Stimulated activated CD8-positive, alpha-beta memory T cell treated with anti-CD3 and anti-CD28 coated beads, Interleukin-7, amount 100 ng/mL, for 24 hours (primary cell): ENCODE results near the gene SMDT1.
"Not testable (repeated sequence)": the region's sequence is repeated elsewhere in the genome, so short reads cannot be mapped to it uniquely, and the experiment has no call there.

Experiments used
- DNase-seq: peaks from one replicate; pipeline ENCODE4 v3.0.0-alpha.2; 2020; ENCODE audit warnings: low read depth

The SMDT1 gene

GRCh38 chr22:42070517-42071422 lies 8.7 kb upstream of the SMDT1 start, which contains the start of gene NAGA:
Gene NAGA (minus strand): TSS chr22:42070812. CDS start chr22:42070297, 515 bp downstream.
- peak; percentile 83 for DNase-seq

GRCh38 chr22:42071508-42071907 lies 8.0 kb upstream of the SMDT1 start:
- not testable (repeated sequence) for DNase-seq

- no peak for DNase-seq
Observed at GRCh38 chr22:42072606-42073330, 6.7 kb upstream of the SMDT1 start.

DNA sequence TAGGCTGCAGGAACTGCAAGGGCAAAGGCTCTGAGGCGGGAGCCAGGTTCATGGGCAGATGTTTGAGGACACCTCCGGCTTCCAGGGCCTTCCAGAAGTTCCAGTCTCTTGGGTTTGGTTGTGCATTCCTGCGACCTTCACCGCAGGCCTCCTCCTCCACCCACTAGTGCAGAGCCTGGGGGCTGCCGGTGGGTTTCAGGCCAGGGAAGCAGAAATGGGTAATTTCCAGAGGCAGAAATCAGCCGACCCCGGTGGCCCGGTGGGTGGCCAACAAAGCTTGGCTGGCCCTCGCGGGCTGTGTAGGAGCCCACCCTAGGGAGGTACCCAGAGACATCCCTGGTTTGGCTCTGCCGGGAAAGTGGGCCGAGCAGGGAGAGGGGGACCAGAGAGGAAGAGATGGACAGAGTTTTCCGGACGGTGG lies 5.9 kb upstream of the SMDT1 start:
- no peak for DNase-seq

- DNase-seq, result no peak
Observed at GRCh38 chr22:42074132-42074811, 5.2 kb upstream of the SMDT1 start, which contains the start of gene PHETA2. Gene PHETA2 (plus strand): TSS chr22:42074248. CDS start chr22:42077294, 3,046 bp downstream.

DNA sequence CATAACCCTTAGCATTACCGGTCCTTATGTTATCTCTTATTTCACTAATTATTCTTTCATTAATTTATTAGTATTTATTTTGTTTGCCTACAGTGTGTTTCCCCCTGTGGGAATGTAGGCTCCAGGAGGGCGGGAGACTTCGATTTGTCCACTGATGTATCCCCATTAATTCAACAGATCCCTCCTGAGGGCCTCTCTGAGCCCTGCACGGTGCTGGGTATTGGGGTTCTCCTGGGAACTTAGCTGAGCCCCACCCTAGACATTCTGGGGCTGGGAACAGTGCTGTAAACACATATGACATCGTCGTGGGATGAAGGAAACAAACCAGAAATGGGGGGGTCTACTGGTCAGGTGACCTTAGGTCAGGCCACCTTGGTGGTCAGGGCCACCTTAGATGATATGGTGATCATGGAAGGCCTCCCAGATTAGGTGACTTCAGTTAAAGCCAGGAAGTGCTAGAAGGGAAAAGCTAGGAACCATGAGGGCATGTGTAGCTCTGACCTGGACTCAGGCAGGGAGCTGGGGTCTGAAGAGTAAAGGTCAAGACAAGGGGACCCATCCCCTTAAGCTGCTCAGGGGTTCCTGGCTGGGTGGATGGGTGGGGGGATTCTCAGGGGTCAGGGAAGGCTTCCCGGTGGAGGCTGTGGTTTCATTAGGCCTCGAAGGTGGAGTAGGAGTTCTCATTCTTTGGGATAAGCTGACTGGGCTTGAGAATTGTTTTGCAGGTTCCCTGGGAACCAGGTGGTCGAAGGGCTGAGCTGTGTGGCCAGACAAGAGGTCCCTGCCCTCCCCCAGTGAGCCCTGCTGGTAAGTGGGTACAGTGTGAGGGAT lies 4.4 kb upstream of the SMDT1 start:
- no peak for DNase-seq

DNA sequence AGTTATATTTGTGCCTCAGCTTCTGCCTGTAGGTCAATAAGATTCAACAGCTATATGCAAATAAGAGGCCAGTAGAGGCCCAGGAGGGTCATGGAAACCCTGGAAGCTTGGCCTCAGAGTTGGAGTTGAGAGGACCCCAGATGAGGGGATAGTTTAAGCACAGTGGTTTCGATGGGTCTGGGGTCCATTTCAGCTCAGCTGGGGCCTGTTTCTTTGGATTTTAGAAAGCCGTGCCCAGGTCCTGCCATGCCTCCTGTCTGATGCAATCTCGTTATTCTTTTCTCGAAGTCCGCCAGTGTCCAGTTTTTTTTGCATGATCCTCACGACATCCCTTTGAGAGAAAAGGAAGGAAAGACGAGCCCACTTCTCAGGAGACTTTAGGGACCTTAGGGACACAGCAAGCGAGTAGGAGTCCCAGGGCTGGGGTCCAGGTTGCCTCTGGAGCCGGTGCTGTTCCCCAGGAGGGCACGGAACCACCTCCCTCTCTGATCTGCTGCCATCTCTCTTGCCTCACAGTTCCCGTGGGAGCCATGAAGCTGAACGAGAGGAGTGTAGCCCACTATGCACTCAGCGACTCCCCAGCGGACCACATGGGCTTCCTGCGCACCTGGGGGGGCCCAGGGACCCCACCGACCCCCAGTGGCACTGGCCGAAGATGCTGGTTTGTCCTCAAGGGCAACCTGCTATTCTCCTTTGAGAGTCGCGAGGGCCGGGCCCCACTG lies 2.6 kb upstream of the SMDT1 start:
- no peak for DNase-seq

DNA sequence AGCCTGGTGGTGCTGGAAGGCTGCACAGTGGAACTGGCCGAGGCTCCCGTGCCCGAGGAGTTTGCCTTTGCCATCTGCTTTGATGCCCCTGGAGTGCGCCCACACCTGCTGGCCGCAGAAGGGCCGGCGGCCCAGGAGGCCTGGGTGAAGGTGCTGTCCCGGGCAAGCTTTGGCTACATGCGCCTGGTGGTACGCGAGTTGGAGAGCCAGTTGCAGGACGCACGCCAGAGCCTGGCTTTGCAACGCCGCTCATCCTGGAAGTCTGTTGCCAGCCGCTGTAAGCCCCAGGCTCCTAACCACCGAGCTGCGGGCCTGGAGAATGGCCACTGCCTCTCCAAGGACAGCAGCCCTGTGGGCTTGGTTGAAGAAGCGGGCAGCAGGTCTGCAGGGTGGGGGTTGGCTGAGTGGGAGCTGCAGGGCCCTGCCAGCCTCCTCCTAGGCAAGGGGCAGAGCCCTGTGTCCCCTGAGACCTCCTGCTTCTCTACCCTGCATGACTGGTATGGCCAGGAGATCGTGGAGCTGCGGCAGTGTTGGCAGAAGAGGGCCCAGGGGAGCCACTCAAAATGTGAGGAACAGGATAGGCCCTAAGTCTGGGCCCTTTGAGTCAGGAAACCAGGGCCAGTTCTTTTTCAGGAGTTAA lies 1.9 kb upstream of the SMDT1 start:
- no peak for DNase-seq

DNA sequence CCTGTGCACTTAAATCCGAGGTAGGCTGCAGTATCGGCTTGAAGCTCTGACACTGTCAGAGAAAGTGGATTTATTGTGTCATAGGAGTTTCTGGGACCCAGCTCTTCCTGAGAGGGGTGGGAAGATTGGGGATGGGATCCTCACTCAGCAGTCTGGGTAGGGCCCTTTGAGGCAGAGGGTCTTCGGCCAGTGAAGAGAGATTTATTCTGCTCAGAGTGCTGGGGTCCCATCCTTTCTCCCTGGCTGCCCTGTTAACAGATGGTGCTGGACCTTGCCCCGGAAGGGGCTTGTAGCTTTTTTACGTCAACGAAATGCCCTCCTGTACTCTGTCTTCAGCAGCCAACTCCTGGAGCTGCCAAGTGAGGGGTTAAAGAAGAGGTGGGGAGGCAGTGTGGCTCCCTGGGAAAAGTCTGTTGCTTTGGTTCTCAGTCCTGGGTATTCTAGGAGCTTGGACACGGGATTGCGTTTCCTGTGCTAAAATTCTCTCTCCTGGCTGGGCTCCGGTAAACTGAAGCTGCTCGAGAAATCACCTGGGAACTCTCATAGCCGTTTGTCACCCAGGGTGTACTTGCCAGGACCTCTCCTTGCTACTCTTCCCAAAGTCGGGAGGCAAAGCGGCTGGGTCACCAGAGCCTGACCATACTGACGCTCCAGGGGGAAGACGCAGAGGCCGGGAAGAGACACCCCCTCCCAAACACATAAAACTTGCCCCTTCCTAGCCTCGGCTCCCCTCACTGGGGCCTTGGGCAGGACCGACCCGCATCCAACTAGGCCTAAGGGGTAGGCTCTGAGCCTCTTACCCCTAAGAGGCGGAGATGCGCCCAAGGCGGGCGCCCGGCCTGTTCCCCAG lies 806 bp upstream of the SMDT1 start:
- no peak for DNase-seq

DNA sequence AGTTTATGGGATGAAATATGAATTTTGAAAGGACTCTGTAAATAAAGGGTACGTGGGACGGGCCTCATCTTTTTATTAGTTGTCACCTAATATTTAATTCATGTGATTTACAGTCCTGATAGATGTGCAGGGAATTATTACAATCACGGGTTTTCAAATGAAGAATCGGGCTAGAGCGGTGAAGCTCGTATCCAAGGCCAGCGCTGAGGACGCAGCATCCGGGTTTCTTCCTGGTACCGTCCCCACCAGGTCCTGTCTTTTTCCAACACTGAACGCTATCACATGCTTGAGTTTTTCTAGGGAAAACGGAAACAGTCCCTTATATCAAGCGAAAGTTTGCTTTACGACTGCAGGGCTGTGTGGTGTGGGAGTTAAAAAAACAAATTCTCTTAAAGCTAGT lies 787 bp downstream of the SMDT1 start:
- no peak for DNase-seq

DNA sequence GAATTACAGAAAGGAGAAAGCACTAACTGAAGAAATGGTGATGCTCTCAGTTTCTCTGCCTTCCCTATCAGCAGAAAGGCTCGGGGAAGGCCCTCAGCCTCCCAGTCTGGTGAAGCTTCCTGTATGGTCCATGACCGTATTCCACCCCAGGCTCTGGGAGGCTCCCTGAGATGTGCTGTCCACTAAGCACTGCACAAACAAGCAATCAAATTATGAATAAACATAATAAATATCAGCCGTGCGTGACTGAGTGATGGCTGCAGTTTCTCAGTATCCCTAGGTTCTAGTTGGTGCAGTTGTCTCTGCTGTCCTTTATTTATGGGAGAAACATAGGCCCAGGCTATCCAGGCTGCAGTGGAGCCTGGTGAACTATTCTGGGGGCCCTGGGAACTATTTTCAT lies 3.6 kb downstream of the SMDT1 start:
- no peak for DNase-seq

DNA sequence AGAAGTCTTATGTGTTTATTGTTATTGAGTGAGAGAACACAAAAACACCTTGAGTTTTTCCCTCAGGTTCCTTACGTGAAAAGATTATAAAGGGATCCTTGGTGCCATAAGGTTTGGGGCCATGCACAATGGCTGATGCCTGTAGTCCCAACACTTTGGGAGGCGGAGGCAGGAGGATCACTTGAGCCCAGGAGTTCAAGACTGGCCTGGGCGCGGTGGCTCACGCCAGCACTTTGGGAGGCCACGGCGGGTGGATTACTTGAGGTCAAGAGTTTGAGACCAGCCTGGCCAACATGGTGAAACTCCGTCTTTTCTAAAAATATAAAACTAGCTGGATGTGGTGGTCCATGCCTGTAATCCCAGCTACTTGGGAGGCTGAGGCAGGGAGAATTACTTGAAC lies 5.4 kb downstream of the SMDT1 start:
- DNase-seq, result no peak

GRCh38 chr22:42086051-42086450 lies 6.6 kb downstream of the SMDT1 start:
- DNase-seq, result no peak

GRCh38 chr22:42090596-42091454 lies 11.3 kb downstream of the SMDT1 start, which contains the start of gene NDUFA6:
Gene NDUFA6 (minus strand): TSS chr22:42090772. CDS start chr22:42090744, 28 bp downstream.
- peak; percentile 93 for DNase-seq

DNA sequence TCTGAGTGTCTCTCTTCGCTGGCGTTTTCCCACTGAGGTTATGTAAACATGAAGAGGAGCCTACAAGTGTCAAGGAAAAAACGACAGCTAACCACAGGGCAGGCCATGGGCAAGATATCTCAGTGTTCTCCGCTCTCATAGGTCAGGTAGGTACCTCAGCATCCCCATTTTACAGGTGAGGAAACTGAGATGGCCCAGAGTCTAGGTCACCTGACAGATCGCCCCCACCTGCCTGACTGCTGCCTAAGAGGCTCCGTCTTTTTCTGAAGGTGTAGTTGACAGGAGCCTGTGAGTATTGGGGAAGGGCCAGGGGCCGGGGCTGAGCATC lies 11.9 kb downstream of the SMDT1 start:
- no peak for DNase-seq

- no peak for DNase-seq
Observed at GRCh38 chr22:42101199-42101598, 21.7 kb downstream of the SMDT1 start.

- DNase-seq, result not testable (repeated sequence)
Observed at GRCh38 chr22:42104332-42104860, 24.9 kb downstream of the SMDT1 start.

GRCh38 chr22:42108848-42109247 lies 29.3 kb downstream of the SMDT1 start:
- DNase-seq, result no peak
